Suprapubic skin (tissue), 4 donors: ENCODE measurements around the gene ADGRF1.

ENCODE experiments used
- CTCF ChIP-seq, 2 donors: fragments of 200-600 bp in 1 of 2; fragments of 450-650 bp in 1 of 2; sonication (generic) in 1 of 2; IDR thresholded peaks; one replicate each; pipeline ENCODE4 v1.5.1; 2016 to 2019; ENCODE audit warnings: antibody characterized with exemption in 2 of 2, mild to moderate bottlenecking in 1 of 2, moderate library complexity in 1 of 2
- EP300 ChIP-seq: sonication (generic); formaldehyde crosslinking; IDR thresholded peaks from one replicate; pipeline ENCODE4 v1.6.1; 2017; ENCODE audit warnings: antibody characterized with exemption
- POLR2A ChIP-seq, 2 donors: fragments of 450-650 bp; IDR thresholded peaks; one replicate each; pipeline ENCODE4 v1.6.1; 2017; ENCODE audit warnings: antibody characterized with exemption in 2 of 2, mild to moderate bottlenecking in 2 of 2, moderate library complexity in 2 of 2
- POLR2AphosphoS5 ChIP-seq, 3 donors: sonication (generic); formaldehyde crosslinking; IDR thresholded peaks; one replicate each; pipeline ENCODE4 v1.6.1; 2017; ENCODE audit warnings: antibody characterized with exemption in 3 of 3

GRCh38 chr6:46990031-46990644, 52.0 kb downstream of the ADGRF1 start:
- TF ChIP-seq CTCF (IDR thresholded peaks at IDR 0.05) (no peak), POLR2A (IDR thresholded peaks at IDR 0.05) (no peak), EP300 (no peak), POLR2AphosphoS5 (IDR thresholded peaks at IDR 0.05) (no peak)
